Heart left ventricle (tissue), 16 donors: ENCODE measurements around the gene AK4. TPM values are rescaled to one million over a fixed set of nuclear protein-coding genes. Genes with fewer than 3 reads are reported as not detected.
A peak's percentile ranks its signal among the peaks of the same experiment; 100 is the strongest.

Source experiments
- ATAC-seq, 4 donors: fragments of 200-7000 bp; cut with Tn5 transposase; one replicate each; pipeline ENCODE4 v1.9.1; 2020 to 2022; ENCODE audit warnings: moderate library complexity in 4 of 4, mild to moderate bottlenecking in 3 of 4, moderate number of reproducible peaks in 1 of 4
- DNase-seq, 5 donors: peaks; one replicate each; pipeline ENCODE4 v3.0.0-alpha.2; 2020
- H3K27ac ChIP-seq, 12 donors: fragments of 200-600 bp; sonication (generic) in 4 of 12; one replicate each; pipeline versions ENCODE4 v1.5.0 to v1.8.0; 2016 to 2022; ENCODE audit warnings: mild to moderate bottlenecking in 2 of 12
- H3K27me3 ChIP-seq, 9 donors: fragments of 200-600 bp; sonication (generic) in 2 of 9; one replicate each; pipeline versions ENCODE4 v1.5.1 to v1.8.0; 2016 to 2022; ENCODE audit warnings: mild to moderate bottlenecking in 3 of 9
- H3K36me3 ChIP-seq, 9 donors: fragments of 200-600 bp; sonication (generic) in 2 of 9; one replicate each; pipeline versions ENCODE4 v1.5.0 to v1.8.0; 2018 to 2022; ENCODE audit warnings: mild to moderate bottlenecking in 2 of 9
- H3K4me1 ChIP-seq, 12 donors: fragments of 200-600 bp; sonication (generic) in 4 of 12; one replicate each; pipeline versions ENCODE4 v1.5.0 to v1.8.0; 2016 to 2022; ENCODE audit warnings: mild to moderate bottlenecking in 3 of 12
- H3K4me3 ChIP-seq, 12 donors: fragments of 200-600 bp; sonication (generic) in 4 of 12; one replicate each; pipeline versions ENCODE4 v1.5.0 to v1.8.0; 2017 to 2022; ENCODE audit warnings: mild to moderate bottlenecking in 9 of 12, moderate library complexity in 4 of 12
- H3K9me3 ChIP-seq, 12 donors: fragments of 200-600 bp; sonication (generic) in 4 of 12; one replicate each; pipeline versions ENCODE4 v1.5.0 to v1.8.0; 2016 to 2022; ENCODE audit warnings: mild to moderate bottlenecking in 1 of 12
- POLR2A ChIP-seq, 2 donors: fragments of 450-650 bp; IDR thresholded peaks; one replicate each; pipeline ENCODE4 v1.6.1; 2017; ENCODE audit warnings: antibody characterized with exemption in 2 of 2, mild to moderate bottlenecking in 2 of 2, moderate library complexity in 2 of 2
- WGBS, 4 donors: extraction: QIAGEN DNeasy Blood & Tissue Kit in 2 of 4; methylation state at CpG; one replicate each; pipeline versions ENCODE4 v1.1.5 to v1.1.7; 2013 to 2018; 5-methylcytosine and 5-hydroxymethylcytosine counted together
- intact Hi-C, 10 donors: fragments of 100-400 bp; cut with DNase I; formaldehyde crosslinking; loops; one replicate each; pipeline versions ENCODE4 v1.11.1 to v1.14.2; 2022
- polyA plus RNA-seq, 2 donors: library from polyadenylated mRNA; stranded (reverse); fragments of 200-250 nt; gene quantifications; one replicate each; pipeline ENCODE4 v1.2.3, GENCODE V29; 2013
- total RNA-seq, 9 donors: library from RNA; depleted of rRNA in 2 of 9; stranded (reverse); fragments of >200 nt in 2 of 9; fragmentation: NEBNext Ultra II Directional in 3 of 9; extraction: Animal tissue kit (Norgen Biotek cat#: 25700) in 3 of 9; gene quantifications; one replicate each; pipeline versions ENCODE4 v1.1.0 to v1.2.4, GENCODE V29; 2016 to 2023
- TF ChIP-seq, protein P1 (sequence below), 12 donors: fragments of 200-600 bp; sonication (generic) in 4 of 12; IDR thresholded peaks; one replicate each; pipeline versions ENCODE4 v1.5.0 to v1.8.0; 2018 to 2022; ENCODE audit warnings: antibody characterized with exemption in 12 of 12, mild to moderate bottlenecking in 5 of 12
- donor health status: ischemic (EF 13 %, LVEDD 7.1; RV severe dilation, severe dysfunction).
- donor health status: healthy with polysubstance abuse.
- donor health status: DM: no; HTN: yes; CAD: no.
- donor health status: DM: no; HTN: no; CAD: no.
- donor health status: ischemic (EF 25% LVEDD 6.9; RV normal size, moderate dysfunction).
- donor health status: ischemic (EF 25% LVEDD 5.7; RV mildly dilated, moderate dysfunction).
- donor health status: healthy.
- donor health status: DM: yes; HTN: yes; CAD: no.
- donor health status: ischemic (EF 35%, LVEDD 5.7; RV mildly dilated, moderate dysfunction).
- donor health status: nonischemic (EF 11% LVEDD 7.7; RV severe dilation, severe dysfunction).
- donor health status: DM: yes; HTN: yes; CAD: no.
- donor health status: PGD.
- donor health status: ischemic (EF 29% LVEDD 5.4; RV normal size, mild dysfunction).
- donor health status: nonischemic (EF 23%, LVEDD 6.1; RV moderate dilation, normal function).

Gene AK4
- total and polyA plus RNA-seq, 11 donors = 16.0 to 181 (median 122) TPM

DNA sequence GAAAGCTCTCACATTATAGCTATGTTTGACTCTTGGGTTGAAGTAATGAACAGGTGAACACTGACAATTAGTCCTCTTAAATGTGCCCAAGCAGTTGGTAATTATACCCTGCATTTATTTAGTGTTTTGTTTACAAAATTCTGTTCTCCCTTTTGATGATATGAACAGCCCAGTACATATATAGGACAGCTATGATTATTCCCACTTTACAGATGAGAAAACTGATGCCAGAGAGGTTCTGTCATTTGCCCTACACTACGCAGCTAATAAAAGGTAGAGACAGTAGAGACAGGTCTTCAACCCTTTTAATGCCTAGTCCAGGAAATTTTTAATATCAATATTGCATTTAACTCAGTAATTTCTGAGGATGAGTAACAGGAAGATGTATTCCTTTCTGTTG lies 115.3 kb downstream of the AK4 start:
- H3K27ac ChIP-seq = no peak overlapping the region
- 90 to 97% (median 97%) methylated on average over 1 of the region's 1 CpG for WGBS, 4 donors
- H3K4me3 ChIP-seq = no peak overlapping the region
- peaks cover 0 to 23% (median 11%) of the 10 kb centered on the region in 12 donors for H3K4me1 ChIP-seq
- peaks cover 0 to 20% (median 0%) of the 10 kb centered on the region in 9 donors for H3K27me3 ChIP-seq
- DNase-seq (no peak), ATAC-seq (no peak)
- no peak for TF ChIP-seq POLR2A (IDR thresholded peaks at IDR 0.05)
- TF ChIP-seq, protein P1, sequence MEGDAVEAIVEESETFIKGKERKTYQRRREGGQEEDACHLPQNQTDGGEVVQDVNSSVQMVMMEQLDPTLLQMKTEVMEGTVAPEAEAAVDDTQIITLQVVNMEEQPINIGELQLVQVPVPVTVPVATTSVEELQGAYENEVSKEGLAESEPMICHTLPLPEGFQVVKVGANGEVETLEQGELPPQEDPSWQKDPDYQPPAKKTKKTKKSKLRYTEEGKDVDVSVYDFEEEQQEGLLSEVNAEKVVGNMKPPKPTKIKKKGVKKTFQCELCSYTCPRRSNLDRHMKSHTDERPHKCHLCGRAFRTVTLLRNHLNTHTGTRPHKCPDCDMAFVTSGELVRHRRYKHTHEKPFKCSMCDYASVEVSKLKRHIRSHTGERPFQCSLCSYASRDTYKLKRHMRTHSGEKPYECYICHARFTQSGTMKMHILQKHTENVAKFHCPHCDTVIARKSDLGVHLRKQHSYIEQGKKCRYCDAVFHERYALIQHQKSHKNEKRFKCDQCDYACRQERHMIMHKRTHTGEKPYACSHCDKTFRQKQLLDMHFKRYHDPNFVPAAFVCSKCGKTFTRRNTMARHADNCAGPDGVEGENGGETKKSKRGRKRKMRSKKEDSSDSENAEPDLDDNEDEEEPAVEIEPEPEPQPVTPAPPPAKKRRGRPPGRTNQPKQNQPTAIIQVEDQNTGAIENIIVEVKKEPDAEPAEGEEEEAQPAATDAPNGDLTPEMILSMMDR (IDR thresholded peaks at IDR 0.05) = no peak
- H3K36me3 ChIP-seq = no peaks in the 10 kb centered on the region
- H3K9me3 ChIP-seq = no peaks in the 10 kb centered on the region
- intact Hi-C loops = loop anchor here in 2 of 10 donors (10.0 kb wide), 2 partner anchors 152 to 162 kb away; partner anchors contain the start of genes LEPR (in 1 of the 2) and LEPROT (in 1 of the 2)

DNA sequence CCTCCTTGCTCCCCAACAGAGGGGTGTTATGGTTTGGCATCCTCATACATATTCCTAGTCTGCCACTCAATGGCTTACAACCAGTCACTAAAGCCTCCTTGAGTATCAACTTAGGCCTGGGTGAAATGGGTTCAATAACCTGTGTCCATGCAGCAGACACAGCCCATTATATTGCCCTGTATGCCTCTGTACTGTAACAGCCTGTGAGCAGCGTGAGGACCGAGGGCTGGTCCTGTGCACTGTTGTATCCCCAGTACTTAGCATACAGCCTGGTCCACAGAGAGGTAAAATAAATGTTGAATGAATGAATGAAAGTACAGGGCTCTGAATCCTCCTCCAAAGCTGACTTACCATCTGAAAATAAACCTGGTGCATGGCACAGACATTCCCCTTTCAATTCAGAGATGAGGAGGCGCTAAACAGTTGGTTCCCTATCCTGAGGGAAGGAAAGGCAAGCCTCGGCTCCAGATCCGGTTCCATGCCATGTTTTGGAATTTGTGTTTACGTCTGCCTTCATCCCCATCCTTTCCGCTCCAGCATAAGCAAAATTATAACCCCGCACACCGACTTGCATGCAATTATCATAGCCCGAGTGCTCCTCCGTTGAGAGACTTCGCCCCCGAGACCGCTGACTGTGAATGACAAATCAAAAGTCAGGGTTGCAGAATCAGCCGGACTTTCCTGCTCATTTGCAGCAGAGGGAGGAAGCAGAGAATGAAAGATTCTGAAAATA lies 116.4 kb downstream of the AK4 start:
- peak in 3 of 5 donors; percentile 23 to 31 (median 29) for DNase-seq
- Histone ChIP-seq H3K27ac (peak overlapping the region in 3 of 12 donors; percentile 18 to 71 (median 20)), H3K9me3 (no peaks in the 10 kb centered on the region), H3K4me1 (peaks cover 0 to 23% (median 11%) of the 10 kb centered on the region in 12 donors), H3K27me3 (peaks cover 0 to 20% (median 0%) of the 10 kb centered on the region in 9 donors), H3K36me3 (no peaks in the 10 kb centered on the region), H3K4me3 (peak overlapping the region in 11 of 12 donors; percentile 9 to 74 (median 61))
- TF ChIP-seq, protein P1 (IDR thresholded peaks at IDR 0.05) = no peak
- TF ChIP-seq POLR2A (IDR thresholded peaks at IDR 0.05) = no peak
- intact Hi-C loops = loop anchor here in 2 of 10 donors (10.0 kb wide), 2 partner anchors 150 to 160 kb away; partner anchors contain the start of genes LEPR (in 1 of the 2) and LEPROT (in 1 of the 2)
- WGBS, 4 donors = 13 to 16% (median 14%) methylated on average over 15 of the region's 15 CpGs
- ATAC-seq = peak; percentile 22 to 63 (median 42)

DNA sequence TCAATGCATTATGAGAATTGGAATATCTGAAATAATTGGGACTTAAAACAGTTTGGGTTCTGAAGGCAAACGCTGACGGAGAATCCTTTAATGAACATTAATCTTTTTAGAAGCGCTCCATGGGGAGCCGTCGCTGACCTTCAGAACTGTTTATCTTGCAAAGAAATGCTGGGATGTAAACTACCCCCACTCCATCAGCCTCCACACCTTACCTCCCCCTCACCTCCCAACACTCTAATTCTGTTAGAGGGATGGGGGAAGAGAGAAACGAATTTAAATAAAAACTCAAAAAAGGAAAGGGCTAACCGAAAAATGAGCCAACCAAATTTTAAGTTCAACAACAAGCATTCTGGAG lies 117.3 kb downstream of the AK4 start:
- TF ChIP-seq, protein P1 (IDR thresholded peaks at IDR 0.05) = no peak
- no peak for TF ChIP-seq POLR2A (IDR thresholded peaks at IDR 0.05)
- H3K9me3 ChIP-seq = no peaks in the 10 kb centered on the region
- H3K27me3 ChIP-seq = peaks cover 0 to 20% (median 0%) of the 10 kb centered on the region in 9 donors
- H3K27ac ChIP-seq = peak overlapping the region in 7 of 12 donors; percentile 22 to 78 (median 59)
- intact Hi-C loops = loop anchor here in 4 of 10 donors (5.0 to 10.0 kb wide), 3 partner anchors 42 to 160 kb away; partner anchors contain the start of genes DNAJC6 (in 2 of the 4), LEPR (in 1 of the 4) and LEPROT (in 1 of the 4)
- H3K4me1 ChIP-seq = peaks cover 0 to 23% (median 11%) of the 10 kb centered on the region in 12 donors
- ATAC-seq (no peak), DNase-seq (no peak)
- WGBS, 4 donors = 17 to 27% (median 24%) methylated on average over 7 of the region's 7 CpGs
- H3K4me3 ChIP-seq = peak overlapping the region; percentile 39 to 74 (median 61)
- H3K36me3 ChIP-seq = no peaks in the 10 kb centered on the region
